B cell (primary cell): Measurements from ENCODE around the gene VASN.

Experiments
- EZH2 ChIP-seq: IDR thresholded peaks from 2 replicates; pipeline ENCODE4 v1.6.1; 2012; ENCODE audit warnings: borderline replicate concordance, low read depth, mild to moderate bottlenecking, moderate library complexity, low read length; ENCODE audit not compliant: insufficient read depth, poor library complexity, severe bottlenecking
- TF ChIP-seq, protein P1 (sequence below): fragments of 200-600 bp; IDR thresholded peaks from one replicate; pipeline ENCODE4 v1.8.0; 2022; ENCODE audit warnings: antibody characterized with exemption, mild to moderate bottlenecking

GRCh38 chr16:4419402-4419959 lies 47.8 kb downstream of the VASN start:
- TF ChIP-seq, protein P1, sequence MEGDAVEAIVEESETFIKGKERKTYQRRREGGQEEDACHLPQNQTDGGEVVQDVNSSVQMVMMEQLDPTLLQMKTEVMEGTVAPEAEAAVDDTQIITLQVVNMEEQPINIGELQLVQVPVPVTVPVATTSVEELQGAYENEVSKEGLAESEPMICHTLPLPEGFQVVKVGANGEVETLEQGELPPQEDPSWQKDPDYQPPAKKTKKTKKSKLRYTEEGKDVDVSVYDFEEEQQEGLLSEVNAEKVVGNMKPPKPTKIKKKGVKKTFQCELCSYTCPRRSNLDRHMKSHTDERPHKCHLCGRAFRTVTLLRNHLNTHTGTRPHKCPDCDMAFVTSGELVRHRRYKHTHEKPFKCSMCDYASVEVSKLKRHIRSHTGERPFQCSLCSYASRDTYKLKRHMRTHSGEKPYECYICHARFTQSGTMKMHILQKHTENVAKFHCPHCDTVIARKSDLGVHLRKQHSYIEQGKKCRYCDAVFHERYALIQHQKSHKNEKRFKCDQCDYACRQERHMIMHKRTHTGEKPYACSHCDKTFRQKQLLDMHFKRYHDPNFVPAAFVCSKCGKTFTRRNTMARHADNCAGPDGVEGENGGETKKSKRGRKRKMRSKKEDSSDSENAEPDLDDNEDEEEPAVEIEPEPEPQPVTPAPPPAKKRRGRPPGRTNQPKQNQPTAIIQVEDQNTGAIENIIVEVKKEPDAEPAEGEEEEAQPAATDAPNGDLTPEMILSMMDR = no peak
- no peak for TF ChIP-seq EZH2
